Activated T-cell treated with anti-CD3 and anti-CD28 coated beads for 1 hour (primary cell): ENCODE results near the gene PIGL.
"Not testable (repeated sequence)": the region's sequence is repeated elsewhere in the genome, so short reads cannot be mapped to it uniquely, and the experiment has no call there.

ENCODE experiments used
- DNase-seq: peaks from one replicate; pipeline ENCODE4 v3.0.0-alpha.2; 2020; ENCODE audit warnings: low read depth

Gene PIGL

DNA sequence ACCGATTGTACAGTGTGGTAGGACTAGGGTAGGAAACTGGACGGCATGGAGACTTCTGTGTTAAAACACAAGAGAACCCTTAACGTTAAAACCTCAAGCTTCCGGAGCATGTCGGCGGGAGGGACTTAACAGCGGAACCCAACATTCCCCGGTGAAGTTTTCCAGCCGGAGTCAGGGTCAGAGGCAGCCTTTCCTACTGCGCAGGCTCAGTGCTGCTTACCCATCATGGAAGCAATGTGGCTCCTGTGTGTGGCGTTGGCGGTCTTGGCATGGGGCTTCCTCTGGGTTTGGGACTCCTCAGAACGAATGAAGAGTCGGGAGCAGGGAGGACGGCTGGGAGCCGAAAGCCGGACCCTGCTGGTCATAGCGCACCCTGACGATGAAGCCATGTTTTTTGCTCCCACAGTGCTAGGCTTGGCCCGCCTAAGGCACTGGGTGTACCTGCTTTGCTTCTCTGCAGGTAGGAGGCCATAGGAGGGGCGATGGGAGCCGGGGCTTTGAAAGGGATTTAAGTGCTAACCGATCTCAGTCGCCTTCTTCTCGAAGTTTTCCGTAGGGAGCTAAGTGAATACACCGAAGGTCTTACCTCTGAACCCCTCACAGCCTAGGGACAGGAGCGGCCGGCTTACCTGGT lies at the start of gene PIGL:
Gene PIGL, plus strand, starts transcription at position 209 of the 634 bp plus-strand sequence. Its CDS starts 17 bp downstream, at position 226.
- peak; percentile 79 for DNase-seq

DNA sequence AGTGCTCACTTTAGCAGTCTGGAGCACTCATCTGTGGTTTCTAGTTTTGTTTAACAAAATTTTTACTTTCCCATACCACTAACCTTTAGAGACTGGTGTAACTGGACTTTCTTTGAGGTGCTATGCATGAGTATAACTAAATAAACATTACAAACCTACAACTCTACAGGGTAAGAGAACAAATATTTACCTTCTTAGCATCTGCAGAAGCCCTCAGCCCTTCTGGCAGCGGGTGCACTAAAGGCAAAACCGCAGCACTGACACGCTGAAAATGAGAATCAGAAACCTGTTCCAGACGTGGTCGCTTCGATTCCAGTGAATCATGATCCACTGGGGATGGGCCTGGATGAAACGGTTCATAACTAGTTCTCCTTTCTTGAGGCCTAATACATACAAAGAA lies 45.4 kb upstream of the PIGL start:
- DNase-seq, result no peak

DNA sequence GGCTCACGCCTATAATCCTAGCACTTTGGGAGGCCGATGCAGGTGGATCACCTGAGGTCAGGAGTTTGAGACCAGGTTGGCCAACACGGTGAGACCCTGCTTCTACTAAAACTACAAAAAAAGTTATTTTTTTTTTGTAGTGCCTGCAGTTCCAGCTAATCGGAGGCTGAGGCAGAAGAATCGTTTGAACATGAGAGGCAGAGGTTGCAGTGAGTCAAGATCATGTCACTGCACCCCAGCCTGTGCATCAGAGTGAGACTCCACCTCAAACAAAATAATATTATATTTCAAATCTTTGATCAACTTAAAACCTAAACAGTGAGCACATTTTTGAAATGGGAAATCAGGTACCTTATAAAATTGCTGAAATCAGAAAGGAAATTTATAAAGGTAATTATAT lies 38.2 kb upstream of the PIGL start:
- no peak for DNase-seq

DNA sequence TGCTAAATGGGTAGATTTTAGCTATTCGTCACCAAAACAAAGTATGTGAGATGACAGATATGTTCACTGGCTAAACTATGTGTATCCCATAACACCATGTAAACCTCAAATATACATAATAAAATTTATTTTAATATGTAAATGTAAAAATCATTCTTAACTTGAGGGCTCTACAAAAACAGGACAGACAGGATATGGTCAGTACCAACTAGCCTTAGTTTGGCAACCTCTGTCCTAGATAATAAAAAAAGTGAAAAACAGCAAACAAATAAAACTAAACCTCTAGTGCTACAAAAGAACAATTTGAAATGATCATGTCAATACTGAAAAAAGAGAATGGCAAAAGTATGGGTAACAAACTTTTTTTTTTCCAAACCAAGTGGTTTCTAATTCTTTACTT lies 35.4 kb upstream of the PIGL start:
- no peak for DNase-seq

DNA sequence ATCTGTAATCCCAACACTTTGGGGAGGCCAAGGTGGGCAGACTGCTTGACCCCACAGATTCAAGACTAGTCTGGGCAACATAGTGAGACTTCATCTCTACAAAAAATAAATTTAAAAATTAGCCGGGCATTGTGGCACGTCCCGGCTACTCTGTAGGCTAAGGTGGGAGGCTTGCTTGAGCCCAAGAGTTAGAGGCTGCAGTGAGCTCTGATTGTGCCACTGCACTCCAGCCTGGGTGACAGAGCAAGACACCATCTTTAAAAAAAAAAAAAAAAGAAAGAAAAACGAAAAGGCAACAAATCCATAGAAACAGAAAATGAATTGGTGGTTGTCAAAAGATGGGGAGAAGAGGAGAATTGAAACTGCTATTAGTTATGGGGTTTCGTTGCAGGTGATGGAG lies 29.4 kb upstream of the PIGL start:
- DNase-seq, result no peak

DNA sequence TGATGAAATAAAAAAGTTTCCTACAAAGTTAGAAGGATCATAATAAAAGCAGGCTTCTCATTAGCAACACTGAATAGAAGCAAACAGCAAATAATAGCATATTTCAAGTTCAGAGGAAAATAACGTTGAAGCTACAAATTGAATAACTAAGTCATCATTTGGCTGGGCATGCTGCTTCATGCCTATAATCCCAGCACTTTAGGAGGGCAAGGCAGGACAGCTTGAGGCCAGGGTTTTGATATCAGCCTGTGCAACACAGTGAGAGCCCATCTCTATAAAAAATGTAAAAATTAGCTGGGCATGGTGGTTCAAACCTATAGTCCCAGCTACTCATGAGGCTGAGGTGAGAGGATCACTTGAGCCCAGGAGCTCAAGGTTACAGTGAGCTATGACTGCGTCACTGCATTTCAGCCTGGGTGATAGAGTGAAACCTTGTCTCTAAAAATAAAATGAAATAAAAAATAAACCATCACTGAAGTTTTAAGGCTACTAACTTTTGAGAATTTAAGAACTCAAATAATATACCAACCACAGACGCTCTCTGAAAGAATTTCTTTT lies 27.1 kb upstream of the PIGL start:
- no peak for DNase-seq

DNA sequence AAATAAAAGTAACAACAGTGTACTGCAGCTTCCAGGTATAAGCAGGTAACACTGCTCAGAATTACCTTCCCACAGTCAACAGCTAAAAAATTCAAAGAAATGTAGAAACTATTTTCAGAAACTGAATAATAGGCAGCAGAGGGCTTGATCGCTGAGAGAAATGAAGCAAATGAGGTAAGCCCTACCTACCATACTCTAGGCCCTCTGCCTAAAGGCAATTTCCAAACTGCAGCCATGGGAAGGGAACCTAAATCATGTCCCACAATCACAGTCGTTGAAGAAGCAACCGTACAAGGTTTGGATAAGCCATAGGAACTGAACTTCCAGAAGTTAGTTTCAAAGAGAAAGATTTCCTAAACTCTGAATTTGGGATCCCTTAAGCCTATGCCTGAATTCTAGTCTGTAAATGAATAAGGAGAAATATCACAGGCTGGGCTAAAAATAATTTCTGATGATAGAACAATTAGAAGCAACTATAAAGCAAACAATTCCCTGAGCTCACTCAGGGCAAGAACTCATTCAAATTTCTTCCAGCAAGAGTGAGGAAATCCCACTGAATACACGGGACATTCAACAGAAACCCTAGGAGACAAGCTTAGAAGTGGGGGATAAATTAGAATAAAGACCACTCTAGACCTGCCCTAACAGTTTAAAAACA lies 26.2 kb upstream of the PIGL start:
- DNase-seq, result no peak

DNA sequence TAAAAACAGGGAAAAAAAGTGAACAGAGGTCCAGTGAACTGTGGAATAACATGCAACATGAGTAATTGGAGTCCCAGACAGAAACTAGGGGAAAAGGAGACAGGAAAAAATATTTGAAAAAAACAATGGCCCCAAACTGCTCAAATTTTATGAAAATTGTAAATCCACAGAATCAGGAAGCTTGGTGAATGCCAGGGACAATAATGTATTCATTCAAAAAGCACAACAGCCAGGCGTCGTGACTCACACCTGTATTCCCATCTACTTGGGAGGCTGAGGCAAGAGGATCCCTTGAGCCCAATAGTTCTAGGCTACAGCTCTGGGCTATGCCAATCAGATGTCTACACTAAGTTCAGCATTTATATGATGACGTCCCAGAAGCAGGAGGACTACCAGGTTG lies 25.4 kb upstream of the PIGL start:
- DNase-seq, result no peak

DNA sequence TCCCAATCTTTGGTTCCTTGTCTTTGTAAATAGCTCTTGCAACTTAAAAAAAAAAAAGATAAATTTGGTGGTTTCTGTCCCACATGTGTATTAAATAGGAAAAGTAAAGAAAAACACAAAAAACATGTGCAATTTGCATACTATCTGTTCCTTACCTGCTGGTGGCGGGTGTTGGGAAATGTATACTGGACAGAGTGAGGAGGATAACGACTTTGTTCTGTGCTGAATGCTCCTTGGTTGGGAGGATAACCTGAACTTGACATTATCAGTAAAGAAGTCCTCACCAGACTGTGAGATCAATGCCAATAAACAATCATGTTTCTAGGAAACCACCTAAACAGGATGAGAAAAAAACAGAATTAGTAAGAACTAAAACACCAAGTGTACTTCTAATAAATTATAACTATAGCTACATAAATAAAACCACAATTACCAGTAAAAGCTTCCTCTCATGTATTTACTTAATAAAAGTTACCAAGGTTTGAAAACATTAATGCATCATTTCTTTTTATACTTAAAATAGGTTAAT lies 22.6 kb upstream of the PIGL start:
- not testable (repeated sequence) for DNase-seq

DNA sequence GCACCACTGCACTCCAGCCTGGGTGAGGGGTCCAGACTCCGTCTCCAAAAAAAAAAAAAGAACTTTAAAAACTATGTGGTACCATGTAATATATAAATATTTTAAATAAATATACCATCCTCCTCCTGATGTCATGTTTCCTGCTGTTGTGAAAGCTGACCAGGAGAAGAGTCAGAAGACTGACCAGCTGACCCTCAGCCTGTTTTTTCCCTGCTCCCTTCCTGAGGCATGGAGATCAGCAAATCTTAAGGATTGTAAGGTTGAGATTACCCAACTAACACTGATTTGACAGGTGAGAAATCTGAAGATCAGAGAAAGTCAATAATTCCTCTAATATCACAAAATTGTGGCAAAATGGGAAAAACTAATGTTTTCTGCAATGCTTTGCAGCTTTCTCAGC lies 19.7 kb upstream of the PIGL start:
- DNase-seq, result no peak

DNA sequence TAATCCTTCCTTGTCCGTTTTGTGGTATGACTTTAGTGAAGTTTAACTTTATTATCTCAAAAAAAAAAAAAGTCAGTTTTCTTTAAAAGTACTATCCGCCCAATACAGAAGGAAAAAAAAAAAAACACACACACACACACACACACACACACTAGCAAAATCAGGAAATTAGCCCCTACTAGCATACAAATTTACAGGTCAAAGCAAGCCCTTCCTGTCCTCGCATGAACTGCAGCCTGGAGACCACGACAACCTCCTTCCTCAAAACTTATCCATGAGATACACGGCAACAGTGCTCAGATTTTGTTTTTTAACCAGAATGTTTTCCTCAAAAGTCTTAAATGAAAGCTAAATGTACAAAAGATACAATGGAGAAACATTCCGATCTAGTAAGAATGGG lies 17.9 kb upstream of the PIGL start:
- no peak for DNase-seq

DNA sequence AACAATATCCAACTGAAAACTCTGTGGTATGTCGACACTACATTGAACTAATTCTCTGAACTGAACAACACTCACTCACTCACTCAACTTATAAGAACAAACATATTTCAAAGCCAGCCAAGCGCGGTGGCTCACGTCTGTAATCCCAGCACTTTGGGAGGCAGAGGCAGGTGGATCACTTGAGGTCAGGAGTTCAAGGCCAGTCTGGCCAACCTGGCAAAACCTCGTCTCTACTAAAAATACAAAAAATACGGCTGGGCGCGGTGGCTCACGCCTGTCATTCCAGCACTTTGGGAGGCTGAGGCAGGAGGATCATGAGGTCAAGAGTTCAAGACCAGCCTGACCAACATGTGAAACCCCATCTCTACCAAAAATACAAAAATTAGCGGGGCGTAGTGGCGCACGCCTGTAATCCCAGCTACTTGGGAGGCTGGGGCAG lies 15.3 kb upstream of the PIGL start:
- DNase-seq, result not testable (repeated sequence)

DNA sequence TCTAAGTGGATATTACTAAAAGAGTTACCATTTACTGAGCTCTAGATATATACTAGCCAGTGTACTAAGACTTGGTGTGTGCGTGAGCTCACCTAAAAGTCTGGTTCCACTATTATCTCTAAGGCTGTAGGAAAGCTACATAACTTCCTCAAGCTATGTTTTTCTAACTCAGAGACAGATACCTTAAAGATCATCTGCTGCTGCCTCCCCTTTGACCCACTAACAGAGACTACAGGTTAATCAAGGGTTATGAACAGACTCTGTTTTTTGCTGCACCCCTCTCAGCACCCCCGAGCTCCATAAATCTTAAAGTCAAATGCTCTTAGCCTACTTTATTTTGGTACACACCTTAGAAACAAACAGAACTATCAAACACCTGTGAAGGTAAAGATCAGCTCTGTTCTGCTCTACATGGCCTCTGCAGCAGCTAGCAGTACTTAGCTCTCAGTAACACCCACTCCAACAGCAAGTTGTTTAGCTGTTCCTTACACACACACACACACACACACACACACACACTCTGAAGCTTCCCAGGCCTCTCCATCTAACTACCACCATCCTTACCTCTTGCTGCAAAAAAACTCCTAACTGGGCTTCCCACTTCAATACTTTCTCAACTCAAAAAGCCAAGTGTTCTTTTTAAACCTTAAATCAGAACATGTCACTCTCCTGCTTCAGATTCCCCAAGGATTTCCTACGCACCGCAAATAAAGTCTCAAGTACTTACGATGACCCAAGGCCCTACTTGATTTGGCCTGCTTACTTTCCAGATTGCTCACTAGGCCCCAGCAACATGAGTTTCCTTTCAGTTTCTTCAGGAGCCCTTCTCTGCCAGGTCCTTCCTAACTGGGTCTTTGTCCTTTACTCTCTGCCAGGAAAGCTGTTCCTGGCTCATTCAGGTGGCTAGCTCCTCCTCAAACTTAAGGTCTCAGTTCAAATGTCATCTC lies 14.2 kb upstream of the PIGL start:
- DNase-seq, result not testable (repeated sequence)

DNA sequence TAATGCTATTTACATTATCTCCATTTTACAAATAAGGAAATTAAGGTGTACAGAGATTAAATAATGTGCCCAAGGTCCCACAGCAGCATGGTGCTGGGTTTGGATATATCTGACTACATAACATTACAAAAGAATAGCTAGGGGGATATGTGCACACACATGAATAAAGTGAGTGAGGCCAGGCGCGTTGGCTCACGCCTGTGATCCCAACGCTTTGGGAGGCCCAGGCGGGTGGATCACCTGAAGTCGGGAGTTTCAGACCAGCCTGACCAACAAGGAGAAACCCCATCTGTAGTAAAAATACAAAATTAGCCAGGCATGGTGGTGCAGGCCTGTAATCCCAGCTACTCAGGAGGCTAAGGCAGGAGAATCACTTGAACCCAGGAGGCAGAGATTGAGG lies 12.2 kb upstream of the PIGL start:
- DNase-seq, result not testable (repeated sequence)

DNA sequence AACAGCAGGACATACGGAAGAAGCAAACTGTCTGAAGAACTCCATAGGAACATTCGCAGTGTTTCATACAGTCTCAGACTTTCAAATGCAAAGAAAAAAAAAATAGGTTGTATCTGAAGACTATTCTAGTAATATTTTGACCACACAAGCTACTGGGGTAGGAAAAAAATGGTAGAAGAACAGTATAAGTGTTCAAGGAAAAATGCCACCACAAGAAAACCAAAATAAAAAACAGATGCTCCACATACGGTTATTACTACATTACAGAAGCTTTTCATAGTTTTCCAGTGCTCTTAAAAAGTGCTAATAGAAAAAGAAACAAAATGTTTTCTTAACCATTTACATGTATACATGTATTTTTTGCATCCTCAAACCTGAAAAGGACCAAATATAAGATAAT lies 5.4 kb upstream of the PIGL start:
- DNase-seq, result no peak

DNA sequence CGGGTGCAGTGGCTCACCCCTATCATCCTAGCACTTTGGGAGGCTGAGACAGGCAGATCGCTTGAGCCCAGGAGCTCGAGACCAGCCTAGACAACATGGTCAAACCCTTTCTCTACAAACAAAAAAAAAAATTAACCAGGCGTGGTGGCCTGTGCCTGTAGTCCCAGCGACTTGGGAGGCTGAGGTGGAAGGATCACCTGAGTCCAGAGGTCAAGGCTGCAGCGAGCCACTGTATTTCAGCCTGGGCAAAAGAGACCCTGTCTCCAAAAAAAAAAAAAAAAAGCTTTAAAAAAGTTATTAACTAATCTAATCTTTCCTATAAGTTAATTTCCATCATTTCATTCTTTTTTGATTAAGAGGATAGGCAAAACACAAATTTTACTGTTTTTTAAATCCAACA lies 4.2 kb upstream of the PIGL start:
- no peak for DNase-seq

DNA sequence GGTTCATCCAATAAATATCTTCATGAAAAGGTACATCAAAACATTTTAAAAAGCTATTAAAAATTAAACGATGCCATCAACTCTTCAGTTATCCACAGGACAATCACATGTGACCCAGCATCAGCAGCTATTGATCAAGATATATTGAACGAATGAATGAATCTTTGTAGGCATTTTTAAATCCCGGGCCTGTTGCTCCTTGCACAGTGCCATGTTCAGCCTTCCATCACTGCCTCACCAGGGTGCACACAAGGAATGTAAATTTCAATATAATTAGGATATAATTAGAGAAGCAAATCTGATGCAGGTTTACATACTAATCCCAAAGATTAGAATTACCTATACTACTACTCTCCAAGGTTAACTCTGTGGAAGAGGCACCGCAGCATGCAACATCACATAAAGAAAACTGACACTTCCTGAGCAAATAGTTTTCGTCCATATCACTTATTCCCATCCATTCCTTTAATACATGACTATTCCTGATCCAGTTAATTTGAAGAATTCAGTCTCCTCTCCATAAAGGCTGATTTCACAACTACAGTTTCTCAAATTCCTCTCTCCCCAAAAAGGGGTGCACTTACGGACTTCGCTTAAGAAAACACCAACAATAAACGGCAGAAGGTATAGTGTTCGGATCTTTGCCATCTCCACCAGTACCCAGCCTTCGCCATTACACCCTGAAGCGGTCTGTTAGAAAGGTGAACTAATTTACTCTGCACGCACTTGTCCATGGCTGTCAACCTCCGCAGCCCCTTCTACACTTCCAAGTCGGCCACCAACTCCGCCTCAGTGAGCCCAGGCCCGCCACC lies 2.6 kb upstream of the PIGL start:
- DNase-seq, result no peak

DNA sequence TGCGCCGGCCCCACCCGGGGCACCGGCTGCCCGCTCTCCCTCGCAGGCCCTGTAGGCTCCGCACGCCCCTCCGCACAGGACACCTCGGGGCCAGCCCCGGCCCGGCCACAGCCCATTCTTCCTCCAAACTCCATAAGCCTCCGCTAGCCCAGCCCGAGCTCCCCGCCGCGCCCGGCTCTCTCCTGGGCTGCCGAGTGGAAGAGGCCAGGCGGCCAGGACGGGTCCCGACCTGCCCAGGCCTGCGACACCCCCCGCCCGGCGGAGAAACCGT lies 2.1 kb upstream of the PIGL start:
- DNase-seq, result no peak

DNA sequence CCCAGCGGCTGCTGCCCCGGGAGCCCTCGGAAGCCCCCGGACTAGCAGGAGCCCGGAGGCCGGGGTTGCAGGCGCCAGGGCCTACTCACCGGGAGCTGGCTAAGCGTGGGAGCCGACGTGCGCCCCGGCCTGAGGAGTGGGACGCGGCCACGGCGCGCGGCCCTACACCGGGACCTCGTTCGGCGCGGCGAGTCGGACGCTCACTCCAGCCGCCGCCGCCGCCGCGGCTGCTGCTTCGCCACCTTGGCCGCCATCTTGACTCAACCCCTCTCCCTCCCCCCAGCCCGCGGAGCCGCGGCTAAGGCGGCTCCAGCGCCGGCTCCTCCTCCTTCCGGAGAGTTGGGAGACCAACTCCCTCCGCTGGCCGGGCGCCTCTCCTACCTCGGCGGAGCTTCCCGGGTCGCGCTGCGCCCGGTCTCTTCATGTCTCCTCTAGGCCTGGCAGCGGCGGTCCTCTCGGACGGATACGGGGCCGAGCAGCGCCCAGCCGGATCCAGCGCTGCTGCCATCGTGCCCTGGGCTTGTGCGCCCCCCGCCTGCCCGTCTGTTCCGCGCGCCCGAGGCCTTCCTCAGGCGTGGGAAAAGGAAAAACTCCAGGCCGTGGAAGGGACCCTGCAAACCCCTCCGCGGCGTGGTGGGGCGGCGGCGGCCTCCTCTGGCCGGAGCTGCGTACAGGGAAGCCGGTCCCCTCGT lies 1.6 kb upstream of the PIGL start, which contains the start of gene NCOR1:
Gene NCOR1, minus strand, starts transcription at position 262 of the 692 bp plus-strand sequence. CDS start 20,965 bp downstream, outside the sequence.
- DNase-seq, result peak; percentile 80

DNA sequence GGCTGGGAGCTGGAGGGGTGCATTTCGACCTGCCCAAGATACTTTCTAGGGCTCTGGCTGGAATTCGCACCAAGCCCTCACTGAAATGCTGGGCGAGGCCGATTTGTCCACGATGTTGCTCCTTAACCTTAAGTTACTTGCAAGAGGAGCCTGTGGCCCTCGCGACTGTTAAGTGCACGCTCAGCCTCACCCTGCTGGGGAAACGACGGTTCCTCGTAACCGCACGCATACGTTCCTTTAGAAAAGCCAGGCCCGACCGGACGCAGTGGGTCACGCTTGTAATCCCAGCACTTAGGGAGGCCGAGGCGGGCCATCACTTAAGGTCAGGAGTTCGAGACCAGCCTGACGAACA lies 1.1 kb upstream of the PIGL start:
- DNase-seq, result peak; percentile 3
